HUDEP-2 (cell line): ENCODE results near the gene ZC2HC1C.

Experiments
- DNase-seq, 76 experiments: peaks; one replicate each; lab custom pipeline; 2025; ENCODE audit not compliant: unreplicated experiment in 76 of 76; lab: John Stamatoyannopoulos, UW

The ZC2HC1C gene, protein sequence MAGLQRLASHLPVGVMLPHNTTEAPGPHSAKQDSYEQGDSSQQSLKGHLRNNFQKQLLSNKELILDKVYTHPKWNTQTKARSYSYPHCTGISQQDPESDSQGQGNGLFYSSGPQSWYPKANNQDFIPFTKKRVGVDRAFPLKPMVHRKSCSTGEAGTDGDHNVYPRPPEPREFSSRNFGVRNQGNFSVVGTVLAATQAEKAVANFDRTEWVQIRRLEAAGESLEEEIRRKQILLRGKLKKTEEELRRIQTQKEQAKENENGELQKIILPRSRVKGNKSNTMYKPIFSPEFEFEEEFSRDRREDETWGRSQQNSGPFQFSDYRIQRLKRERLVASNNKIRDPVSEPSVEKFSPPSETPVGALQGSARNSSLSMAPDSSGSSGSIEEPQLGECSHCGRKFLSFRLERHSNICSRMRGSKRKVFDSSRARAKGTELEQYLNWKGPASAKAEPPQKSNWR

DNA sequence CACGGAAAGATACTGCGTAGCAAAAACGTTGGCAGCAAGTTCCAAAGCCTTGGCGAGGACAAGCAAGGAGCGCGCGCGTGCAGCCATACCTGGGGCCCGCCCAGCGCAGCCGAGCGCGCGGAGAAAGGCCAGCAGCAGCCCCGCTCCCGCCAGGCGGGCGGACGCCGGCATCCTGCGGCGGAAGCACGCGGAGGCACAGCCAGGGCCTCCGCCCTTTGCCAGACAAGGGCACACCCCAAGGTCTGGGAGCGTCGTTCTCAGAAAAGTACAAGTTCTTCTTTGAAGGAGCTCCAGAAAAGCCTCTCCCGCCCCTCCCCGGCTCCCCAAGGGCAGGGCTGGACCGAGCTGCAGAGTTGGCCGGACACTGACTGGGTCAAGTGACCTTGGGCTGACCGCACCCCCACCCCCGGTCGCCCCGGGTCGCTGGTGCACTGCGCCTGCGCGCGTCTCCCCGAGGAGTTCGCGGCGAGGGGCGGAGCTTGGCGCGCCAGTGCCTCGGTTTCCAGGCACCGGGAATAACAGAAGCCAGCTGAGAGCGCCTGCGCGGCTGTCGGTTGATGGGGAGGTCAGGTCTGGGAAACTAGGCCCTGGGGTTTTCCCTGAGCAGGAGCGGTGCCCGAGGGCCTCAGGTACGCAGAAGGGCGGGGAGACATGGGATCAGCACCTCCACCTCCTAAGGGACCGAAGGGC is at the start of gene ZC2HC1C:
ZC2HC1C (plus strand) TSS at position 521 of the 690 bp plus-strand sequence. CDS start 933 bp downstream, outside the sequence.
- DNase-seq: peak in 75 of 76 experiments; percentile 45 to 92 (median 77)

GRCh38 chr14:75022655-75023054 is 46.8 kb upstream of the ZC2HC1C start:
- DNase-seq: peak in 13 of 76 experiments; percentile 1 to 29 (median 13)

DNA sequence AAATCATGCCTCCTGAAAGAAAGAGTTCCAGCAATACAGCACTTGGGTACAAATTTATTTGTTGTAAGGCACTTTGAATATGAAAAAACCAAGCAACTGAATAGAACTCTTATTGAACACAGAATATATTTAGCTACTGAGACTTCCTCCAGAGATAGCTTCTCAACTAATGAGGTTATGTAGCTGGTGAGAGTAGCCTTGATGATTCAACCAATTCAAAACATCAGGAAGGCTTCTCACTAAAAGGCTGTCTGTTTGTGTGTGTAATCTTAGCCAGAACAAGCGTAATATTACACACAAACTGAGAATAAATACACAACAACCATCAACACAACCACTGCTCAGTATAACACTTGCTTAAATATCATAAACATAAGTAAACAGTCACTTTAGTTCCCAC is 46.3 kb upstream of the ZC2HC1C start:
- no peak for DNase-seq

- DNase-seq: peak in 3 of 76 experiments; percentile 2 to 19 (median 5)
Observed at GRCh38 chr14:75025082-75025481, 44.4 kb upstream of the ZC2HC1C start.

- DNase-seq: no peak
Observed at GRCh38 chr14:75025876-75026275, 43.6 kb upstream of the ZC2HC1C start.

- no peak for DNase-seq
Observed at GRCh38 chr14:75030147-75030546, 39.3 kb upstream of the ZC2HC1C start.

DNA sequence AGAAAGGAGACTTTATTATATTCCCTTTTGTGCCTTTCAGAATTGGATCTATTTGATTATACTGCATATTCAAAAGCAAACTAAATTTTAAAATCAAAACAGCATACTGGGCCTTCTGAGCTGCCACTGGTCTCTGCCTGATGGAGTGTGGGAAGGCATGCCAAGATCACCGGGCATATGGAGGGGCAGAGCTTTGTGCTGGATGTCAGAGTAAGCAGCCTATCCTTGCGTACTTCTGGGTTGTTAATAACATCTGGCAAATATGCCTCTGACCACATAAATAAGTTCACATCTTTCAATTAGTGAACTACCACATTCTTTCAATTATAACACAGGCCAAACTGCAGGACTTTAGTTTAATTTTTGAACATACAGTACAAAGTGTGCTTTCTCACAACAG is 36.5 kb upstream of the ZC2HC1C start:
- no peak for DNase-seq

- peak in 15 of 76 experiments; percentile 2 to 63 (median 20) for DNase-seq
Observed at GRCh38 chr14:75040507-75040906, 28.9 kb upstream of the ZC2HC1C start.

- no peak for DNase-seq
Observed at GRCh38 chr14:75040959-75041358, 28.5 kb upstream of the ZC2HC1C start.

- DNase-seq: no peak
Observed at GRCh38 chr14:75041613-75042012, 27.8 kb upstream of the ZC2HC1C start.

GRCh38 chr14:75042035-75042434 is 27.4 kb upstream of the ZC2HC1C start:
- DNase-seq: no peak

GRCh38 chr14:75044322-75044721 is 25.1 kb upstream of the ZC2HC1C start:
- DNase-seq: peak in 4 of 76 experiments; percentile 5 to 13 (median 8)

- peak in 16 of 76 experiments; percentile 3 to 42 (median 18) for DNase-seq
Observed at GRCh38 chr14:75044752-75045151, 24.7 kb upstream of the ZC2HC1C start.

DNA sequence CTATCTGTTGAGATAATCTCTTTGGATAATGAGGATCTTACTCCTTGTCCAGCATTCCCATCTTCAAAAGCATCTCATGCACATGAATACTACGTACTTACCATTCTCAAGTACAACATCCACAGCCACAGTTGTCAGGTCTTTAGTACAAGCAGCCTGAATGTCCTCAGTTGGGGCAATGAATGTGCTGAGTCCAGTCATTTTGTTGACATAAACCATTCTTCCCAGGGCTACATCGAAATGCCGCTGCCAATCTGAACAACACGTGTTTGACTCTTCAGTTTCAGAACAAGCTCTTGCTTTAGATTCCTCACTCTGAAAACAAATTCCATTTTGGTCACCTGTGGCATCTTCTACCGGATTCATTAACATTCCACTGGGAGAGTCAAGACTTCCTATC is 23.2 kb upstream of the ZC2HC1C start:
- DNase-seq: no peak

DNA sequence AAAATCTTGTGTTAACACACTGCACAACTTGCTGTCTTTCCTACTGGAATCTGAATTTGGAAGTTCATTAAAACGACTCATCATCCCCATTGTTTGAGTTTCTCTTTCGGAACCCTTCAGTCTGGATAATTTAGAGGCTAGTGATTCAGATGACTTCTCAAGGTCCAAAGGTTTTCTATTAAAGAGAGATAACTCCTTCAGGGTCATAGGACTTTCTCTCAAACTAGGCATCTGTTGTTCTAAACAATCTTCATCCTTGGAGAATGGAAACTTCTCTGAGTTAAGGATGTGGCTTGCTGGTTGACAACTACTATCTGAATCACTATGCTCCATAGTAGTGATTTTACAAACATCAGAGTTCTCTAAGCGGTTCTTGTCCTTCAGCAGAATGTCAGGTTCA is 22.5 kb upstream of the ZC2HC1C start:
- no peak for DNase-seq

DNA sequence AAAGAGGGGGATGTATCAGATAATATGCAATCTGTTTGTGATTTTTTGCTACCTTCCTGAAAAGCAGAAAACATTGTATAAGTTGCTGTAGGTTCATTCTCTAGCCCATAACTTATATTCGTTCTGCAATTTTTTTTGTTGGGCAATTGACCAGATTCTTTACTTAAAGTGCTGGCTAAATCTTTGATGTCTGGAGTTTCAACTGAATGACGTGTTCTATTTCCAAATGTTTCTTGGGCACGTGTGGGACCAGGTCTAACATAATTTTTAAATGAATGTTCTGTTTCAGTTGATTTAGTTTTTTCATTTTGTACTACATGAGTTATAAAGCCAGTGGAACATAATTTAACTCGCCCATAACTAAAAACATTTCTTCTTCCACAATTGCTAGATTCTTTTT is 21.9 kb upstream of the ZC2HC1C start:
- no peak for DNase-seq

DNA sequence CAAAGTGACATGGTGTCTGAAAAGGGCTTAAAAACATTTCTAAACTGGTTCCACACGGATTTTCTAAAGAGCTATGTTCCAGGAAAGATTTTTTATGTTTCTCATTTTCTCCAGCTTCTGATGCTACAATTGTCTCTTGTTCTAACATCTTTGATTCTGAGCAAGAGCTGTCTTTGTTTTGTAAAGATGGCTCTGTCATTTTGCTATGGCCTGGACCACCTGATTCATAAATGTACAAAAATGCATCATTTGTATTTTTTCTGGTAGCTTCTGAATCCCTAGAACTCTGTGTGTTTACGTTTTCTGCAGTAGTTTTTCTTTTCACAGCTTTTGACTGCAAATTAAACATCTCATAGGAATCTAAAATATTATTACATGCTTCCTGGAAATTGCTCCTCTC is 21.3 kb upstream of the ZC2HC1C start:
- DNase-seq: no peak

- no peak for DNase-seq
Observed at GRCh38 chr14:75049136-75049535, 20.3 kb upstream of the ZC2HC1C start.

- no peak for DNase-seq
Observed at GRCh38 chr14:75049731-75050201, 19.7 kb upstream of the ZC2HC1C start.

DNA sequence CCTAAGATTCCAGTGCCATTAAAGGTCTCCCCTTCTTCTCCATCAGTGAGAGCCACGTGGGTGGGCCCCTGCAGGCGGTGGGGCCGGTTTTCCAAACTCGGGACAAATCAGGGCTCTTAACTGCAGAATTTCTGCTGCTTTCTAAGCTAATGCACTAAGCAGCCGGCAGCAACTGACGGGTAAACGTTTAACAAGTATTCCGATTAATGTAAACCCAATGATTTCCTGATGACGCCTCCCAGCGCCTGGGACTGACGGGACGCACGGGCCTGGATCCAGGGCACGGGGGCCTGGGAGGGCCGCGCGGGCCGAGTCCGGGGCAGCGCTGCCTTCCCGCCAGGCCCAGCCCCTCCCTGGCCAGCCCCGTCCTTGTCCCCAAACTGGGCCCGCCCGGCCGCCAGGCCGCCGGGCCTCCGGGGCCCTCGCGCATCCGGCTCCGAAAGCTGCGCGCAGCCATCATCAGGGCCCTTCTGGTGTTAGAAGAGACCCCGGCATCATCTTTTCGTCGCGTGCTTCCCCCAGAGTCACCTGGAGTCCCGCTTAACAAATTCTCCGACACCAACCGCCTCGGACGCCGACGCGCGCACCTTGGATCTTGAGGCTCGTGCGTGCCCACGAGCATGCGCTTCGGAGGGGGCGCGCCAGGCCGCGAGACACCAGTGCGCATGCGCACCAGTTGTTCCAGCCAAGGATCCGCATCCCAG is 18.4 kb upstream of the ZC2HC1C start, which contains the start of gene MLH3:
MLH3 (minus strand) TSS at position 616 of the 704 bp plus-strand sequence. CDS start 1,812 bp downstream, outside the sequence.
- peak in 74 of 76 experiments; percentile 5 to 79 (median 62) for DNase-seq

GRCh38 chr14:75051556-75051899 is 17.9 kb upstream of the ZC2HC1C start:
- no peak for DNase-seq
